ENCODE data around the gene ADARB1.

DNA sequence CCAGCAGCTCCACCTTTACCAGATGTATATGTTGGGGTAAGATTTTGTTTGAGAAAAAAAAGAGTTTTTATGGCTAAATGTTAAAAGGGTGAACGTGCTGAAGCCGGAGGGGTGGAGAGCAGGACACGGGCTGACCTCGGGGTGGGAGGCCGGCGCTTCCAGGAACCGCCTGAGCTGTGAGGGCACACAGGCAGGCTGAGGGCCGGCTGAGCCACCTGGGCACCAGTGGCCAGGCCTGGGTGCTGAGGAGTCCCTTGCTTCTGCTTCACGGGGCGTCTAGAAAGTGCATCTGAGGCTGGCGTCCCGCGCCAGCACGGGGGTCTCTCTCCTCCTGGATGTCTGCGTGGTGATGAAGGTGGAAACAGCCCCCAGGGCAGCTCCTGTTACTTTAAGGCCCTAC lies 33.6 kb upstream of the ADARB1 start:
- TF ChIP-seq, protein P1, sequence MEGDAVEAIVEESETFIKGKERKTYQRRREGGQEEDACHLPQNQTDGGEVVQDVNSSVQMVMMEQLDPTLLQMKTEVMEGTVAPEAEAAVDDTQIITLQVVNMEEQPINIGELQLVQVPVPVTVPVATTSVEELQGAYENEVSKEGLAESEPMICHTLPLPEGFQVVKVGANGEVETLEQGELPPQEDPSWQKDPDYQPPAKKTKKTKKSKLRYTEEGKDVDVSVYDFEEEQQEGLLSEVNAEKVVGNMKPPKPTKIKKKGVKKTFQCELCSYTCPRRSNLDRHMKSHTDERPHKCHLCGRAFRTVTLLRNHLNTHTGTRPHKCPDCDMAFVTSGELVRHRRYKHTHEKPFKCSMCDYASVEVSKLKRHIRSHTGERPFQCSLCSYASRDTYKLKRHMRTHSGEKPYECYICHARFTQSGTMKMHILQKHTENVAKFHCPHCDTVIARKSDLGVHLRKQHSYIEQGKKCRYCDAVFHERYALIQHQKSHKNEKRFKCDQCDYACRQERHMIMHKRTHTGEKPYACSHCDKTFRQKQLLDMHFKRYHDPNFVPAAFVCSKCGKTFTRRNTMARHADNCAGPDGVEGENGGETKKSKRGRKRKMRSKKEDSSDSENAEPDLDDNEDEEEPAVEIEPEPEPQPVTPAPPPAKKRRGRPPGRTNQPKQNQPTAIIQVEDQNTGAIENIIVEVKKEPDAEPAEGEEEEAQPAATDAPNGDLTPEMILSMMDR (conservative IDR thresholded peaks at IDR 0.05; ENCODE audit: low read depth, low read length) = no peak
- no peak for TF ChIP-seq EZH2 (IDR thresholded peaks at IDR 0.05; ENCODE audit: low read length, unreplicated experiment)

Measured in PC-3 (cell line).